Stimulated activated CD8-positive, alpha-beta memory T cell treated with anti-CD3 and anti-CD28 coated beads, Interleukin-4, amount 100 ng/mL, for 24 hours (primary cell): Measurements from ENCODE around the gene EHF.
"Not testable (repeated sequence)": the region's sequence is repeated elsewhere in the genome, so short reads cannot be mapped to it uniquely, and the experiment has no call there.

Experiments used
- DNase-seq: peaks from one replicate; pipeline ENCODE4 v3.0.0-alpha.2; 2020; ENCODE audit warnings: low read depth

The EHF gene

GRCh38 chr11:34668583-34669053 lies 47.7 kb downstream of the EHF start:
- no peak for DNase-seq

- no peak for DNase-seq
These were observed 48.6 kb downstream of the EHF start for GRCh38 chr11:34669458-34669857.

GRCh38 chr11:34671117-34671516 lies 50.2 kb downstream of the EHF start:
- no peak for DNase-seq

GRCh38 chr11:34671946-34672345 lies 51.1 kb downstream of the EHF start:
- no peak for DNase-seq

- DNase-seq = no peak
These were observed 53.1 kb downstream of the EHF start for GRCh38 chr11:34674038-34674437.

GRCh38 chr11:34676227-34676626 lies 55.3 kb downstream of the EHF start:
- no peak for DNase-seq

- DNase-seq = no peak
These were observed 58.8 kb downstream of the EHF start for GRCh38 chr11:34679681-34680080.

GRCh38 chr11:34680206-34680605 lies 59.3 kb downstream of the EHF start:
- DNase-seq = no peak

- no peak for DNase-seq
These were observed 60.2 kb downstream of the EHF start for GRCh38 chr11:34680918-34681586.

GRCh38 chr11:34682825-34683224 lies 61.9 kb downstream of the EHF start:
- no peak for DNase-seq

- no peak for DNase-seq
These were observed 62.5 kb downstream of the EHF start for GRCh38 chr11:34683396-34683795.

GRCh38 chr11:34685864-34686263 lies 65.0 kb downstream of the EHF start:
- DNase-seq = no peak

- DNase-seq = not testable (repeated sequence)
These were observed 71.4 kb downstream of the EHF start for GRCh38 chr11:34692299-34692698.

GRCh38 chr11:34696862-34697261 lies 76.0 kb downstream of the EHF start:
- no peak for DNase-seq

- DNase-seq = no peak
These were observed 86.0 kb downstream of the EHF start for GRCh38 chr11:34706709-34707461.

- DNase-seq = peak; percentile 1
These were observed 86.6 kb downstream of the EHF start for GRCh38 chr11:34707462-34707840.
